ENCODE results near the gene FAM72D. TPM values are rescaled to one million over a fixed set of nuclear protein-coding genes. Genes with fewer than 3 reads are reported as not detected.
"Not testable (repeated sequence)": the region's sequence is repeated elsewhere in the genome, so short reads cannot be mapped to it uniquely, and the experiment has no call there.

FAM72D gene
- total and polyA plus RNA-seq, 5 donors = 0.09 to 0.37 (median 0.24) TPM

DNA sequence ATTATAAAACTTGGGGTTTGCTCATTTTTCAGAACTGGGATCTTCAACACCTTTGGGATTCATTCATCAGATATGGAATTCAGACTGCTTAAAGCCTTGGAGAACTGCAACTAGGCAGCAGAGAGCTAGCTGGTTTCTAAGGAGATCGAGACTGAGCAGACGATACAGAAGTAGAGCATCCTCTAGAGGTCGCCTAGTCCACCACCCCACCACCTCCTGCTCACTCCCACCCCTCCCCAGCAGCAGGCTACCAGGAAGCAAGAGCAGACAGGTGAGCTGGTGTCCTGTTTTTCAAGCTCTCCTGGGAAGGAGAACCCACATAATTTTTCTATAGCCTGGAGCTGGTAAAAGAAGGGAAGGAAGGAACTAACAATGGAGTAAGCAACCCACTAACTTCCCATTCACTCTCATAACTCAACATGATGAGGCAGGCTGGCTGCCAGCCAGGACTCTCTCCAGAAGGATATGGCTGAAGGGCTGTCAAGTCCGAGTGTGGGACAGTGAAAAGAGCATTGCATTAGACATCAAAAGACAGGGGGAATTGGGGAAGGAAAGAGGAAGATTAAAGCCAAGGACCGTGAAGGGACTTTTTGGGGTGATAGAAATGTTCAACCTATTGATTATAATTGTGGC is 30.5 kb upstream of the FAM72D start:
- H3K9me3 ChIP-seq (ENCODE audit: control insufficient read depth, low read length); DNase-seq; H3K27ac ChIP-seq (ENCODE audit: low read length); H3K4me3 ChIP-seq (ENCODE audit: low read length); intact Hi-C loops (cut with DNase I); H3K4me1 ChIP-seq (ENCODE audit: control insufficient read depth, insufficient read depth, low read length); H3K27me3 ChIP-seq (ENCODE audit: control insufficient read depth, insufficient read depth): not testable (repeated sequence)
- ATAC-seq = peak; percentile 75 to 82
- WGBS = 41% methylated on average over 2 of the region's 5 CpGs

GRCh38 chr1:145066486-145066885 is 29.3 kb upstream of the FAM72D start:
- no CpG with 5 or more reads among the region's 10 CpGs for WGBS
- intact Hi-C loops (cut with DNase I) = not testable (repeated sequence)
- peak; percentile 67 to 85 for ATAC-seq

DNA sequence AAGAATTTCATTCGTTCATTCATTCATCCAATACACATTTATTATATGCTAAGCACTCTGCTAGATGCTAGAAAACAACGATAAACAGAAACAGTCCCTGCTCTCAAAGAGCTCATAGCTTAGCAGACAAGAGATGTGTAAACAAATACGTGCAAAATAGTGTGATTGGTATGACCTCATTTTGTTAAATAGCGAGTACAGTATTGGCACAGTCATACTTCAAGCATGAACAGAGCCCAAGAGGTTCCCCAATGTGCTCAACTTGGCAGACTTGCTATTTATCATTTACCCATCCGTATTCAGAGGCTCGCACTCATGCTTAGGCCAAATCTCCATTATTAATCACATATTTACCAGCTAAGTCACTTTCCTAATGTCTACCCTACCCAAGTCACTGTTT is 24.2 kb upstream of the FAM72D start:
- ATAC-seq; H3K9me3 ChIP-seq (ENCODE audit: control insufficient read depth, low read length); H3K4me1 ChIP-seq (ENCODE audit: control insufficient read depth, insufficient read depth, low read length); H3K27ac ChIP-seq (ENCODE audit: low read length); H3K4me3 ChIP-seq (ENCODE audit: low read length); H3K27me3 ChIP-seq (ENCODE audit: control insufficient read depth, insufficient read depth); intact Hi-C loops (cut with DNase I); DNase-seq: not testable (repeated sequence)
- WGBS = no CpG with 5 or more reads among the region's 6 CpGs

More at GRCh38 chr1:145066486-145066885, 29.3 kb upstream of the FAM72D start:
- H3K4me3 ChIP-seq (ENCODE audit: low read length); H3K9me3 ChIP-seq (ENCODE audit: control insufficient read depth, low read length); H3K4me1 ChIP-seq (ENCODE audit: control insufficient read depth, insufficient read depth, low read length); DNase-seq; H3K27ac ChIP-seq (ENCODE audit: low read length); H3K27me3 ChIP-seq (ENCODE audit: control insufficient read depth, insufficient read depth): not testable (repeated sequence)

- intact Hi-C loops (cut with DNase I); H3K4me3 ChIP-seq (ENCODE audit: low read length); H3K27ac ChIP-seq (ENCODE audit: low read length); DNase-seq; H3K4me1 ChIP-seq (ENCODE audit: control insufficient read depth, insufficient read depth, low read length); ATAC-seq; H3K27me3 ChIP-seq (ENCODE audit: control insufficient read depth, insufficient read depth); H3K9me3 ChIP-seq (ENCODE audit: control insufficient read depth, low read length): not testable (repeated sequence)
- 73% methylated on average over 3 of the region's 6 CpGs for WGBS
Observed at GRCh38 chr1:145074021-145074559, 21.7 kb upstream of the FAM72D start.

- not testable (repeated sequence) for DNase-seq; H3K27ac ChIP-seq (ENCODE audit: low read length)
- WGBS = no CpG with 5 or more reads among the region's 3 CpGs
Observed at GRCh38 chr1:145076877-145077276, 18.9 kb upstream of the FAM72D start.

GRCh38 chr1:145077872-145078786 is 17.6 kb upstream of the FAM72D start:
- peak; percentile 71 to 72 for ATAC-seq

More at GRCh38 chr1:145076877-145077276, 18.9 kb upstream of the FAM72D start:
- intact Hi-C loops (cut with DNase I); H3K4me1 ChIP-seq (ENCODE audit: control insufficient read depth, insufficient read depth, low read length); H3K27me3 ChIP-seq (ENCODE audit: control insufficient read depth, insufficient read depth); H3K9me3 ChIP-seq (ENCODE audit: control insufficient read depth, low read length); ATAC-seq; H3K4me3 ChIP-seq (ENCODE audit: low read length): not testable (repeated sequence)

DNA sequence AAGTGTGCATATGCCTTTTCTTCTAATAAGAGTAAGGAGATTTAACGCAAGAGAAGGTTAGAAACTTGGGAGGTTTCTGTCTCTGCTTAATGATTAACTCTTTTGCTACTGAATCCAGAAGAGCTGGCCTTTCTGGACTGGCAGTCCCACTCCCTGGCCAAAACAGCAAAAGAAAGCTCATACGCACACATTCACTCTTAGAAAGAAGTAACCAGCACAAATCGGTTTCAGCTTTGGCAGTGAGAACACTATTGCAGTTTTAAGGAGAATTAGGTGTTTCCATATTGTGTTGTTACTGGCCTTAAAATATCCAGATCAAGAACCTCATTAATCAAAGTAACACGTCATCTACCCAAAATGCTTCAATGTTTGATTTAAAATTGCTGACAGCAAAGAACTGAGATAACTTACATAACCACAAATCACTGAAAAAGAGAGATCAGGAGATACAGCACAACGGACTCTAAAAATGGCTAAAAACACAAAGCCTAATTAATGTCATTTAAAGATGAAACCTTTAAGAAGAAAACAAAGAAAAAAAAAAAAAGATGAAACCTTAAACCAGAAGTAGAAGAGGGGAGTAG is 16.9 kb upstream of the FAM72D start:
- ATAC-seq; DNase-seq; intact Hi-C loops (cut with DNase I); H3K4me1 ChIP-seq (ENCODE audit: control insufficient read depth, insufficient read depth, low read length); H3K9me3 ChIP-seq (ENCODE audit: control insufficient read depth, low read length); H3K27ac ChIP-seq (ENCODE audit: low read length); H3K27me3 ChIP-seq (ENCODE audit: control insufficient read depth, insufficient read depth); H3K4me3 ChIP-seq (ENCODE audit: low read length): not testable (repeated sequence)
- WGBS = no CpG with 5 or more reads among the region's 5 CpGs

More at GRCh38 chr1:145077872-145078786, 17.6 kb upstream of the FAM72D start:
- H3K4me1 ChIP-seq (ENCODE audit: control insufficient read depth, insufficient read depth, low read length); H3K4me3 ChIP-seq (ENCODE audit: low read length); H3K9me3 ChIP-seq (ENCODE audit: control insufficient read depth, low read length); H3K27me3 ChIP-seq (ENCODE audit: control insufficient read depth, insufficient read depth); DNase-seq; H3K27ac ChIP-seq (ENCODE audit: low read length); intact Hi-C loops (cut with DNase I): not testable (repeated sequence)
- no CpG with 5 or more reads among the region's 11 CpGs for WGBS

DNA sequence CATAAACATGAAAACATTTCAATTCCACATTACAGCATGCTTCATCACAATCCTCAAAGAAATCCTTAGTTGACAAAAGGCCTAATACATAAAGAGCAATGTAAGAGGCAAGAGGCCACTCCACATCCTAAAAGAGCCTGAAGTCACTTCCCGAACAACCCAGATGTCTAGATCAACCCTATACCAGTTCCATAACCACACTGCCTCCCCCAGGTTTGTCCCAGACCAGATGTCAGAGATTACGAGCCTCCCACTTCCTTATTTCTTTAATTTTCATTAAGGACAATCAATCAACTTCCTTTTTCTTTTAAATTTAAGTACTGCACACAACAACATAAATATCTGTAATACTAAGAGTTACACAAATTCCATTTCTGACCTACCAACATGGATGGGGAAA is 16.0 kb upstream of the FAM72D start:
- H3K27me3 ChIP-seq (ENCODE audit: control insufficient read depth, insufficient read depth); intact Hi-C loops (cut with DNase I); H3K27ac ChIP-seq (ENCODE audit: low read length); H3K9me3 ChIP-seq (ENCODE audit: control insufficient read depth, low read length); H3K4me1 ChIP-seq (ENCODE audit: control insufficient read depth, insufficient read depth, low read length); H3K4me3 ChIP-seq (ENCODE audit: low read length); ATAC-seq: not testable (repeated sequence)
- DNase-seq = peak in 1 of 3 donors; percentile 15
- 58% methylated on average over 2 of the region's 2 CpGs for WGBS

DNA sequence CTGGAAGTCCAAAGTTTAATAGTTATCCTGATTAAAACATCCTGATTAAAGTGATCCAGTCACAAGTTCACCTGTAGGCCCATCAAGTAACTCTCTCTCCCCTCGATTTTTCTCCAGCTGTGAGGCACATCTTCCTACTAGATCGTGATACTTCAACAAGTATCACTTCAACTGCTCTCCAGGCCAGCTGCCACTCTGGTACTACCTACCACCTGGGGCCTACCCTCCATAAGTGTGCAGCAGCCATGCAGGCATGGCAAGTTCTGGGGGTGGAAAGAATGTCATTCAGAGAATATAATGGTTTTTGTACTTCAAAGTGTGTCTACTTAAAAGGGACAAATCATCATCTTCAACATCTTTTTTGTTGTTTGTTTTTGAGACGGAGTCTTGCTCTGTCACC is 15.6 kb upstream of the FAM72D start:
- H3K4me3 ChIP-seq (ENCODE audit: low read length); H3K9me3 ChIP-seq (ENCODE audit: control insufficient read depth, low read length); DNase-seq; ATAC-seq; H3K27ac ChIP-seq (ENCODE audit: low read length); intact Hi-C loops (cut with DNase I); H3K4me1 ChIP-seq (ENCODE audit: control insufficient read depth, insufficient read depth, low read length); H3K27me3 ChIP-seq (ENCODE audit: control insufficient read depth, insufficient read depth): not testable (repeated sequence)
- 73% methylated on average over 2 of the region's 3 CpGs for WGBS

GRCh38 chr1:145082483-145083255 is 13.1 kb upstream of the FAM72D start:
- H3K27ac ChIP-seq (ENCODE audit: low read length); ATAC-seq; H3K9me3 ChIP-seq (ENCODE audit: control insufficient read depth, low read length); DNase-seq; H3K4me3 ChIP-seq (ENCODE audit: low read length); H3K4me1 ChIP-seq (ENCODE audit: control insufficient read depth, insufficient read depth, low read length); intact Hi-C loops (cut with DNase I); H3K27me3 ChIP-seq (ENCODE audit: control insufficient read depth, insufficient read depth): not testable (repeated sequence)
- 93% methylated on average over 3 of the region's 7 CpGs for WGBS

Data from right cardiac atrium (tissue), 5 donors.